IMR-90 (cell line): ENCODE data around the gene SELENOP. TPM values are rescaled to one million over a fixed set of nuclear protein-coding genes. Genes with fewer than 3 reads are reported as not detected.

Source experiments
- ATAC-seq: fragments of 200-7000 bp; cut with Tn5 transposase; 2 replicates; pipeline ENCODE4 v1.9.1; 2020; ENCODE audit warnings: low read depth, mild to moderate bottlenecking, moderate library complexity
- BruUV-seq: library from RNA; stranded (reverse); fragments of 400-500 nt; replicated peaks from 2 replicates; lab custom pipeline; 2021; lab: Mats Ljungman, UMichigan
- CTCF ChIA-PET: fragments of 300-600 bp; formaldehyde crosslinking; extraction: SDS; loops from one replicate; lab custom pipeline; 2021; ENCODE audit warnings: antibody characterized with exemption; lab: Yijun Ruan, JAX
- POLR2A ChIA-PET: fragments of 300-600 bp; sonication (Branson Sonifier 250); formaldehyde crosslinking; loops from one replicate; lab custom pipeline; 2022; ENCODE audit warnings: antibody characterized with exemption; ENCODE audit not compliant: unreplicated experiment; lab: Charles Lee
- DNase-seq: peaks from one replicate; pipeline ENCODE4 v3.0.0; 2013
- H2AFZ ChIP-seq: replicated peaks from 2 replicates; pipeline ENCODE3; 2013; ENCODE audit warnings: low read length, mild to moderate bottlenecking; ENCODE audit not compliant: poor library complexity
- H2AK5ac ChIP-seq: 2 replicates; pipeline ENCODE4 v1.6.1; 2013; ENCODE audit warnings: low read depth, low read length, inconsistent platforms
- H2AK9ac ChIP-seq: replicated peaks from 2 replicates; pipeline ENCODE3; 2013; ENCODE audit warnings: mild to moderate bottlenecking, low read depth, low read length, moderate library complexity; ENCODE audit not compliant: poor library complexity
- H2BK120ac ChIP-seq: 2 replicates; pipeline ENCODE4 v1.6.1; 2013; ENCODE audit warnings: low read depth, low read length, inconsistent platforms
- H2BK15ac ChIP-seq: 3 replicates; pipeline ENCODE4 v1.6.1; 2013; ENCODE audit warnings: low read depth, low read length, inconsistent platforms
- H2BK20ac ChIP-seq: 2 replicates; pipeline ENCODE4 v1.6.1; 2013; ENCODE audit warnings: low read depth, mild to moderate bottlenecking, inconsistent platforms, low read length, moderate library complexity
- H2BK5ac ChIP-seq: 2 replicates; pipeline ENCODE4 v1.6.1; 2013; ENCODE audit warnings: mild to moderate bottlenecking, low read depth, low read length, inconsistent platforms; ENCODE audit not compliant: poor library complexity, severe bottlenecking
- H3K14ac ChIP-seq: replicated peaks from 2 replicates; pipeline ENCODE4 v1.6.1; 2013; ENCODE audit warnings: low read depth, low read length, inconsistent platforms
- H3K18ac ChIP-seq: 2 replicates; pipeline ENCODE4 v1.6.1; 2013; ENCODE audit warnings: low read depth, low read length, control low read depth
- H3K23ac ChIP-seq: 2 replicates; pipeline ENCODE4 v1.6.1; 2013; ENCODE audit warnings: low read depth, low read length, inconsistent platforms
- H3K27ac ChIP-seq: 2 replicates; pipeline ENCODE4 v1.5.1; 2013; ENCODE audit warnings: mild to moderate bottlenecking, control low read depth, low read length; ENCODE audit not compliant: insufficient read depth
- H3K27me3 ChIP-seq: 2 replicates; pipeline ENCODE4 v1.6.1; 2013; ENCODE audit warnings: low read length; ENCODE audit not compliant: control insufficient read depth, insufficient read depth
- H3K36me3 ChIP-seq: 2 replicates; pipeline ENCODE4 v1.6.1; 2013; ENCODE audit warnings: low read length, mixed read lengths; ENCODE audit not compliant: control insufficient read depth, insufficient read depth
- H3K4ac ChIP-seq: 2 replicates; pipeline ENCODE4 v1.6.1; 2013; ENCODE audit warnings: low read depth, low read length, inconsistent platforms
- H3K4me1 ChIP-seq: 2 replicates; pipeline ENCODE4 v1.6.1; 2013; ENCODE audit warnings: low read length, mixed read lengths; ENCODE audit not compliant: control insufficient read depth, insufficient read depth
- H3K4me2 ChIP-seq: 2 replicates; pipeline ENCODE4 v1.6.1; 2013; ENCODE audit warnings: low read depth, mild to moderate bottlenecking, control low read depth, low read length, moderate library complexity
- H3K4me3 ChIP-seq: 2 replicates; pipeline ENCODE4 v1.5.1; 2013; ENCODE audit warnings: low read depth, mild to moderate bottlenecking, control low read depth, low read length, moderate library complexity; ENCODE audit not compliant: insufficient read depth
- H3K56ac ChIP-seq: 2 replicates; pipeline ENCODE4 v1.6.1; 2013; ENCODE audit warnings: low read length, inconsistent platforms; ENCODE audit not compliant: insufficient read depth; ENCODE audit errors: extremely low read depth
- H3K79me1 ChIP-seq, 2 experiments: 2 replicates each; pipeline ENCODE4 v1.6.1; 2013; ENCODE audit warnings: low read length in 2 of 2, inconsistent platforms in 1 of 2, low read depth in 1 of 2
- H3K9ac ChIP-seq: 2 replicates; pipeline ENCODE4 v1.6.1; 2013; ENCODE audit warnings: low read depth, low read length, control low read depth
- H3K9me1 ChIP-seq: 2 replicates; pipeline ENCODE4 v1.6.1; 2013; ENCODE audit warnings: low read length, inconsistent platforms; ENCODE audit not compliant: insufficient read depth
- H3K9me3 ChIP-seq: 2 replicates; pipeline ENCODE4 v1.6.1; 2013; ENCODE audit warnings: low read length; ENCODE audit not compliant: control insufficient read depth, insufficient read depth
- H4K20me1 ChIP-seq: 2 replicates; pipeline ENCODE4 v1.6.1; 2013; ENCODE audit warnings: low read length, inconsistent platforms; ENCODE audit not compliant: insufficient read depth
- H4K5ac ChIP-seq: 2 replicates; pipeline ENCODE4 v1.6.1; 2013; ENCODE audit warnings: mild to moderate bottlenecking, low read depth, low read length, control low read depth
- H4K8ac ChIP-seq, 2 experiments: 2 replicates each; pipeline ENCODE4 v1.6.1; 2013; ENCODE audit warnings: low read depth in 2 of 2, low read length in 2 of 2, control low read depth in 1 of 2, inconsistent platforms in 1 of 2
- H4K91ac ChIP-seq: 2 replicates; pipeline ENCODE4 v1.6.1; 2013; ENCODE audit warnings: low read depth, low read length, inconsistent platforms; ENCODE audit not compliant: insufficient read depth
- BHLHE40 ChIP-seq: fragments of 150-350 bp; IDR thresholded peaks from 2 replicates; pipeline ENCODE4 v1.6.1; 2016; ENCODE audit warnings: mild to moderate bottlenecking, low read depth, low read length
- CEBPB ChIP-seq: IDR thresholded peaks from 2 replicates; pipeline ENCODE4 v1.6.1; 2012; ENCODE audit warnings: low read depth, low read length, improper control_type of control experiment
- CHD1 ChIP-seq: IDR thresholded peaks from 2 replicates; pipeline ENCODE4 v1.6.1; 2012; ENCODE audit warnings: low read depth, low read length, improper control_type of control experiment
- FOS ChIP-seq: fragments of 150-350 bp; IDR thresholded peaks from 2 replicates; pipeline ENCODE4 v1.6.1; 2016; ENCODE audit warnings: low read depth, low read length
- MAFK ChIP-seq: IDR thresholded peaks from 2 replicates; pipeline ENCODE4 v1.6.1; 2012; ENCODE audit warnings: low read depth, low read length, improper control_type of control experiment
- MAZ ChIP-seq: IDR thresholded peaks from 2 replicates; pipeline ENCODE4 v1.6.1; 2012; ENCODE audit warnings: low read depth, mild to moderate bottlenecking, low read length, improper control_type of control experiment, moderate library complexity, borderline replicate concordance
- MXI1 ChIP-seq: IDR thresholded peaks from 2 replicates; pipeline ENCODE4 v1.6.1; 2012; ENCODE audit warnings: low read depth, mild to moderate bottlenecking, low read length, moderate library complexity, borderline replicate concordance
- NFE2L2 ChIP-seq: fragments of 150-350 bp; IDR thresholded peaks from 2 replicates; pipeline ENCODE4 v1.6.1; 2016; ENCODE audit warnings: low read depth, mild to moderate bottlenecking, low read length
- POLR2A ChIP-seq: IDR thresholded peaks from 2 replicates; pipeline ENCODE4 v1.6.1; 2012; ENCODE audit warnings: mild to moderate bottlenecking, low read depth, low read length
- RAD21 ChIP-seq: IDR thresholded peaks from 2 replicates; pipeline ENCODE4 v1.6.1; 2012; ENCODE audit warnings: low read length, improper control_type of control experiment
- RCOR1 ChIP-seq: IDR thresholded peaks from 2 replicates; pipeline ENCODE4 v1.6.1; 2012; ENCODE audit warnings: mild to moderate bottlenecking, low read length, improper control_type of control experiment; ENCODE audit not compliant: insufficient replicate concordance
- RFX5 ChIP-seq: IDR thresholded peaks from 2 replicates; pipeline ENCODE4 v1.8.0; 2012; ENCODE audit warnings: low read depth, mild to moderate bottlenecking, low read length, moderate library complexity
- SMC3 ChIP-seq: fragments of 150-350 bp; IDR thresholded peaks from 2 replicates; pipeline ENCODE4 v1.6.1; 2016; ENCODE audit warnings: low read depth, mild to moderate bottlenecking, antibody characterized with exemption, low read length, moderate library complexity
- WGBS, 2 experiments: methylation state at CpG; one replicate each; pipeline versions ENCODE4 v1.1.5 to v1.1.7; 2013; ENCODE audit warnings: missing lambda C conversion rate in 2 of 2; ENCODE audit not compliant: insufficient read length in 1 of 2; ENCODE audit errors: extremely low coverage in 2 of 2; 5-methylcytosine and 5-hydroxymethylcytosine counted together
- dilution Hi-C: fragments of 300-500 bp; cut with HindIII; formaldehyde crosslinking; loops from one replicate; pipeline ENCODE4 v1.14.3; 2018; ENCODE audit warnings: low sequenced_read_pairs; ENCODE audit not compliant: unreplicated experiment
- in situ Hi-C: fragments of 300-500 bp; cut with MboI; formaldehyde crosslinking; loops from 3 replicates; pipeline ENCODE4 v1.14.3; 2019; ENCODE audit warnings: low sequenced_read_pairs, inconsistent platforms, mixed read lengths
- intact Hi-C: fragments of 100-400 bp; cut with micrococcal nuclease; formaldehyde crosslinking; loops from 2 replicates; pipeline ENCODE4 v1.10.0; 2022
- polyA plus RNA-seq, 3 experiments: library from polyadenylated mRNA; depleted of rRNA; stranded (reverse); fragments of >200 nt; gene quantifications; 2 replicates each; pipeline ENCODE4 v1.2.3, GENCODE V29; 2012; ENCODE audit warnings: low replicate concordance in 1 of 3
- total RNA-seq: library from RNA; depleted of rRNA; stranded (reverse); fragments of >200 nt; gene quantifications from 2 replicates; pipeline ENCODE4 v1.2.3, GENCODE V29; 2012
- TF ChIP-seq, protein P1 (sequence below): fragments of 150-350 bp; IDR thresholded peaks from 2 replicates; pipeline ENCODE4 v1.6.1; 2017; ENCODE audit warnings: mild to moderate bottlenecking, antibody characterized with exemption, low read length, low read depth
- TF ChIP-seq, protein P2 (sequence below): conservative IDR thresholded peaks from 2 replicates; pipeline ENCODE4 v1.5.1; 2012; ENCODE audit warnings: mild to moderate bottlenecking, low read depth, low read length, improper control_type of control experiment

The SELENOP gene
- total and polyA plus RNA-seq, 2 of the 4 experiments (the other 2 are of a cell fraction), result 0.55 to 1.1 TPM

GRCh38 chr5:42858687-42859086 is 47.0 kb upstream of the SELENOP start:
- no peak overlapping the region for H2BK20ac ChIP-seq
- dilution Hi-C loops, result no loop called here

More at GRCh38 chr5:42858687-42859086, 47.0 kb upstream of the SELENOP start:
- Histone ChIP-seq H3K14ac (no peak overlapping the region), H3K36me3 (no peaks in the 10 kb centered on the region), H4K20me1 (no peaks in the 10 kb centered on the region), H2BK5ac (no peak overlapping the region), H3K4ac (no peak overlapping the region), H3K9me3 (no peaks in the 10 kb centered on the region), H4K8ac (no peak overlapping the region), H2BK15ac (no peak overlapping the region), H2AFZ (no peak overlapping the region), H2BK120ac (no peak overlapping the region), H3K18ac (no peak overlapping the region), H3K23ac (no peak overlapping the region), H3K27ac (no peak overlapping the region), H3K9me1 (no peaks in the 10 kb centered on the region), H3K4me3 (no peak overlapping the region), H3K79me1 (no peaks in the 10 kb centered on the region), H4K5ac (no peak overlapping the region), H4K91ac (no peak overlapping the region), H3K4me2 (peak overlapping the region; percentile 9; the same call in 1 of the 2 replicates), H3K4me1 (peaks cover 2% of the 10 kb centered on the region; the same call in 1 of the 2 replicates), H3K27me3 (no peaks in the 10 kb centered on the region), H3K9ac (no peak overlapping the region), H3K56ac (no peak overlapping the region), H2AK9ac (no peak overlapping the region), H2AK5ac (no peak overlapping the region)
- DNase-seq (no peak), ATAC-seq (no peak)
- in situ Hi-C loops, result no loop called here
- no peak for TF ChIP-seq POLR2A
- no peak for TF ChIP-seq CHD1
- TF ChIP-seq, protein P1, sequence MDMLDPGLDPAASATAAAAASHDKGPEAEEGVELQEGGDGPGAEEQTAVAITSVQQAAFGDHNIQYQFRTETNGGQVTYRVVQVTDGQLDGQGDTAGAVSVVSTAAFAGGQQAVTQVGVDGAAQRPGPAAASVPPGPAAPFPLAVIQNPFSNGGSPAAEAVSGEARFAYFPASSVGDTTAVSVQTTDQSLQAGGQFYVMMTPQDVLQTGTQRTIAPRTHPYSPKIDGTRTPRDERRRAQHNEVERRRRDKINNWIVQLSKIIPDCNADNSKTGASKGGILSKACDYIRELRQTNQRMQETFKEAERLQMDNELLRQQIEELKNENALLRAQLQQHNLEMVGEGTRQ, result no peak
- no peak for TF ChIP-seq RAD21
- no peak for TF ChIP-seq NFE2L2
- no peak for TF ChIP-seq SMC3
- TF ChIP-seq MAFK, result no peak
- no peak for TF ChIP-seq CEBPB
- TF ChIP-seq BHLHE40, result no peak
- no peak for TF ChIP-seq FOS
- TF ChIP-seq, protein P2, sequence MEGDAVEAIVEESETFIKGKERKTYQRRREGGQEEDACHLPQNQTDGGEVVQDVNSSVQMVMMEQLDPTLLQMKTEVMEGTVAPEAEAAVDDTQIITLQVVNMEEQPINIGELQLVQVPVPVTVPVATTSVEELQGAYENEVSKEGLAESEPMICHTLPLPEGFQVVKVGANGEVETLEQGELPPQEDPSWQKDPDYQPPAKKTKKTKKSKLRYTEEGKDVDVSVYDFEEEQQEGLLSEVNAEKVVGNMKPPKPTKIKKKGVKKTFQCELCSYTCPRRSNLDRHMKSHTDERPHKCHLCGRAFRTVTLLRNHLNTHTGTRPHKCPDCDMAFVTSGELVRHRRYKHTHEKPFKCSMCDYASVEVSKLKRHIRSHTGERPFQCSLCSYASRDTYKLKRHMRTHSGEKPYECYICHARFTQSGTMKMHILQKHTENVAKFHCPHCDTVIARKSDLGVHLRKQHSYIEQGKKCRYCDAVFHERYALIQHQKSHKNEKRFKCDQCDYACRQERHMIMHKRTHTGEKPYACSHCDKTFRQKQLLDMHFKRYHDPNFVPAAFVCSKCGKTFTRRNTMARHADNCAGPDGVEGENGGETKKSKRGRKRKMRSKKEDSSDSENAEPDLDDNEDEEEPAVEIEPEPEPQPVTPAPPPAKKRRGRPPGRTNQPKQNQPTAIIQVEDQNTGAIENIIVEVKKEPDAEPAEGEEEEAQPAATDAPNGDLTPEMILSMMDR, result no peak
- no peak for TF ChIP-seq RFX5
- no peak for TF ChIP-seq MAZ
- no peak for TF ChIP-seq MXI1
- no peak for TF ChIP-seq RCOR1
- CTCF ChIA-PET, result interaction anchor here (0.7 kb wide), 1 partner anchor 17 kb away, joined by 5 read pairs; no protein-coding TSS in a partner anchor
- intact Hi-C loops, result no loop called here
- POLR2A ChIA-PET, result no interaction called here
- BruUV-seq, result no TSS peak
- 0% methylated on average over 4 of the region's 7 CpGs; no CpG with 5 or more reads in 1 of the 2 experiments for WGBS, 2 experiments
